OCI-LY7 (cell line): ENCODE data around the gene MPLKIP.

ENCODE experiments used
- CTCF ChIP-seq: fragments of 200-600 bp; sonication (generic); conservative IDR thresholded peaks from 2 replicates; pipeline ENCODE4 v1.5.1; 2014; ENCODE audit warnings: mild to moderate bottlenecking, antibody characterized with exemption, low read length, moderate library complexity, mixed read lengths
- EZH2phosphoT487 ChIP-seq: fragments of 200-600 bp; sonication (generic); IDR thresholded peaks from 2 replicates; pipeline ENCODE4 v1.6.1; 2018; ENCODE audit warnings: low read depth, borderline replicate concordance, mild to moderate bottlenecking, mixed run types, antibody characterized with exemption, low read length, moderate library complexity, mixed read lengths

GRCh38 chr7:40095230-40095629 lies 39.2 kb downstream of the MPLKIP start:
- TF ChIP-seq CTCF (no peak), EZH2phosphoT487 (no peak)
